Adrenal gland (tissue), 12 donors: Measurements from ENCODE around the gene TMEM132D. TPM values are rescaled to one million over a fixed set of nuclear protein-coding genes. Genes with fewer than 3 reads are reported as not detected.

Source experiments
- DNase-seq, 7 donors: peaks; one replicate each; pipeline ENCODE4 v3.0.0-alpha.2; 2019 to 2020
- H3K27ac ChIP-seq, 5 donors: fragments of 200-600 bp; sonication (generic) in 4 of 5; 1 replicate in 3 of 5; 2 replicates in 2 of 5; pipeline versions ENCODE4 v1.5.1 to v1.8.0; 2016 to 2020; ENCODE audit warnings: mild to moderate bottlenecking in 1 of 5
- H3K27me3 ChIP-seq: fragments of 200-600 bp; 2 replicates; pipeline ENCODE4 v1.8.0; 2021
- H3K36me3 ChIP-seq, 2 donors: fragments of 200-600 bp; replicated peaks in 1 of 2; 1 replicate in 1 of 2; 2 replicates in 1 of 2; pipeline versions ENCODE4 v1.5.1 to v1.8.0; 2018 to 2022
- H3K4me1 ChIP-seq, 2 donors: fragments of 200-600 bp; replicated peaks in 1 of 2; 1 replicate in 1 of 2; 2 replicates in 1 of 2; pipeline versions ENCODE4 v1.5.1 to v1.8.0; 2018 to 2021
- H3K4me3 ChIP-seq, 4 donors: fragments of 200-600 bp; sonication (generic) in 3 of 4; one replicate each; pipeline ENCODE4 v1.5.1; 2016 to 2018
- H3K9me3 ChIP-seq, 3 donors: fragments of 200-600 bp; sonication (generic) in 1 of 3; replicated peaks in 1 of 3; 1 replicate in 2 of 3; 2 replicates in 1 of 3; pipeline versions ENCODE4 v1.5.1 to v1.8.0; 2016 to 2021
- POLR2A ChIP-seq, 2 donors: fragments of 450-650 bp; IDR thresholded peaks; one replicate each; pipeline ENCODE4 v1.6.1; 2017; ENCODE audit warnings: antibody characterized with exemption in 2 of 2, mild to moderate bottlenecking in 2 of 2, moderate library complexity in 1 of 2
- WGBS, 4 donors: extraction: QIAGEN DNeasy Blood & Tissue Kit in 2 of 4; methylation state at CpG; one replicate each; pipeline versions ENCODE4 v1.1.5 to v1.1.7; 2013 to 2017; 5-methylcytosine and 5-hydroxymethylcytosine counted together
- intact Hi-C, 2 donors: fragments of 100-400 bp; cut with DNase I; formaldehyde crosslinking; loops; one replicate each; pipeline versions ENCODE4 v1.14.1 to v1.15.0; 2022 to 2023
- polyA plus RNA-seq, 3 donors: library from polyadenylated mRNA; stranded (reverse); fragments of 200-250 nt in 2 of 3; fragments of 350-450 nt in 1 of 3; fragmentation: Illumina TruSeq in 1 of 3; extraction: RNeasy Lipid Tissue Mini Kit (QIAGEN cat#74804) in 1 of 3; gene quantifications; one replicate each; pipeline ENCODE4 v1.2.3, GENCODE V29; 2013 to 2014
- total RNA-seq, 9 donors: library from RNA; depleted of rRNA in 4 of 9; stranded (reverse); fragments of >200 nt in 4 of 9; fragments of 120-200 nt in 1 of 9; fragmentation: NEBNext Ultra II Directional in 1 of 9; extraction: Animal tissue kit (Norgen Biotek cat#: 25700) in 1 of 9; gene quantifications; one replicate each; pipeline versions ENCODE4 v1.1.0 to v1.2.4, GENCODE V29; 2013 to 2023
- TF ChIP-seq, protein P1 (sequence below), 6 experiments: fragments of 450-650 bp in 4 of 6; fragments of 200-600 bp in 2 of 6; sonication (generic) in 1 of 6; IDR thresholded peaks; 1 replicate in 5 of 6; 2 replicates in 1 of 6; pipeline versions ENCODE4 v1.5.1 to v1.8.0; 2016 to 2021; ENCODE audit warnings: antibody characterized with exemption in 6 of 6, mild to moderate bottlenecking in 2 of 6, moderate library complexity in 1 of 6
- donor health status: healthy with polysubstance abuse.
- donor health status: Bipolar disorder and iron deficiency.
- donor health status: DM: yes; HTN: yes; CAD: no.
- donor health status: DM: no; HTN: no; CAD: no.
- donor health status: DM: no; HTN: no; CAD: no.
- donor health status: DM: yes; HTN: yes; CAD: no.

The TMEM132D gene
- total and polyA plus RNA-seq, 12 donors, result 0.03 to 0.83 (median 0.35) TPM; not detected in 8

GRCh38 chr12:129127211-129127610 lies 776.6 kb downstream of the TMEM132D start:
- Histone ChIP-seq H3K9me3 (no peaks in the 10 kb centered on the region), H3K4me1 (no peaks in the 10 kb centered on the region), H3K27ac (no peak overlapping the region), H3K27me3 (no peaks in the 10 kb centered on the region), H3K36me3 (no peaks in the 10 kb centered on the region), H3K4me3 (no peak overlapping the region)
- no peak for TF ChIP-seq POLR2A (IDR thresholded peaks at IDR 0.05)
- TF ChIP-seq, protein P1, sequence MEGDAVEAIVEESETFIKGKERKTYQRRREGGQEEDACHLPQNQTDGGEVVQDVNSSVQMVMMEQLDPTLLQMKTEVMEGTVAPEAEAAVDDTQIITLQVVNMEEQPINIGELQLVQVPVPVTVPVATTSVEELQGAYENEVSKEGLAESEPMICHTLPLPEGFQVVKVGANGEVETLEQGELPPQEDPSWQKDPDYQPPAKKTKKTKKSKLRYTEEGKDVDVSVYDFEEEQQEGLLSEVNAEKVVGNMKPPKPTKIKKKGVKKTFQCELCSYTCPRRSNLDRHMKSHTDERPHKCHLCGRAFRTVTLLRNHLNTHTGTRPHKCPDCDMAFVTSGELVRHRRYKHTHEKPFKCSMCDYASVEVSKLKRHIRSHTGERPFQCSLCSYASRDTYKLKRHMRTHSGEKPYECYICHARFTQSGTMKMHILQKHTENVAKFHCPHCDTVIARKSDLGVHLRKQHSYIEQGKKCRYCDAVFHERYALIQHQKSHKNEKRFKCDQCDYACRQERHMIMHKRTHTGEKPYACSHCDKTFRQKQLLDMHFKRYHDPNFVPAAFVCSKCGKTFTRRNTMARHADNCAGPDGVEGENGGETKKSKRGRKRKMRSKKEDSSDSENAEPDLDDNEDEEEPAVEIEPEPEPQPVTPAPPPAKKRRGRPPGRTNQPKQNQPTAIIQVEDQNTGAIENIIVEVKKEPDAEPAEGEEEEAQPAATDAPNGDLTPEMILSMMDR (IDR thresholded peaks at IDR 0.05), result no peak
- 69 to 82% (median 79%) methylated on average over 9 of the region's 9 CpGs for WGBS, 4 donors
- DNase-seq, result no peak
- intact Hi-C loops, result no loop called here

- Histone ChIP-seq H3K4me3 (no peak overlapping the region), H3K36me3 (no peaks in the 10 kb centered on the region), H3K4me1 (no peaks in the 10 kb centered on the region), H3K27ac (no peak overlapping the region), H3K9me3 (no peaks in the 10 kb centered on the region), H3K27me3 (no peaks in the 10 kb centered on the region)
- TF ChIP-seq, protein P1 (IDR thresholded peaks at IDR 0.05), result no peak
- no peak for TF ChIP-seq POLR2A (IDR thresholded peaks at IDR 0.05)
- WGBS, 4 donors, result 71 to 100% (median 85%) methylated on average over 1 of the region's 1 CpG
- DNase-seq, result no peak
- intact Hi-C loops, result no loop called here
Measured at GRCh38 chr12:129119537-129119936, 784.3 kb downstream of the TMEM132D start.

- Histone ChIP-seq H3K4me1 (no peaks in the 10 kb centered on the region), H3K27ac (no peak overlapping the region), H3K36me3 (no peaks in the 10 kb centered on the region), H3K4me3 (no peak overlapping the region), H3K9me3 (no peaks in the 10 kb centered on the region), H3K27me3 (no peaks in the 10 kb centered on the region)
- TF ChIP-seq POLR2A (IDR thresholded peaks at IDR 0.05), result no peak
- TF ChIP-seq, protein P1 (IDR thresholded peaks at IDR 0.05), result no peak
- no peak for DNase-seq
- WGBS, 4 donors, result 63 to 90% (median 68%) methylated on average over 4 to 5 of the region's 5 CpGs
- intact Hi-C loops, result no loop called here
Measured at GRCh38 chr12:129115558-129115957, 788.3 kb downstream of the TMEM132D start.

DNA sequence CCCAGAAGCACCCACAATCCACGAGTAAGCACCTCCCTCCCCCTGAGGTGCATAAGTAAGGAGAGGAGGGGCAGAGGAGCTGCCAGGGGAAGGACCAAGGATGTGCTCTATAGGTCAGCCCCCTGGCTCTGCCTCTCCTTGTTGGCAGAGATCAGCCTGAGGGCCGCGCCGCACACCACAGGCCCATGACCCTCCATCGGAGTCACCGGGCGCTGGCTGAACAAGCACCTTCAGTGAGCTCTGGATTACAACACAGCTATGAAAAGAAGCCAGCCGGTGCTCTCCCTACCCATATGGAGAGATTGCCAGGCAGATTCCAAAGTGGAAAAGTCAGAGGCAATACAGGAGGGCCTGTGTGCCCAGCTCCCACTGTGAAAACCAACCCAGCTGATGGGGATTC lies 793.2 kb downstream of the TMEM132D start:
- intact Hi-C loops, result no loop called here
- Histone ChIP-seq H3K27me3 (no peaks in the 10 kb centered on the region), H3K4me3 (no peak overlapping the region), H3K36me3 (no peaks in the 10 kb centered on the region), H3K4me1 (no peaks in the 10 kb centered on the region), H3K9me3 (no peaks in the 10 kb centered on the region), H3K27ac (no peak overlapping the region)
- DNase-seq, result no peak
- TF ChIP-seq, protein P1 (IDR thresholded peaks at IDR 0.05), result no peak
- no peak for TF ChIP-seq POLR2A (IDR thresholded peaks at IDR 0.05)
- WGBS, 4 donors, result 86 to 88% (median 87%) methylated on average over 8 of the region's 8 CpGs
